Osteocyte (in vitro differentiated cells): ENCODE data around the gene ATF7IP2. TPM values are rescaled to one million over a fixed set of nuclear protein-coding genes. Genes with fewer than 3 reads are reported as not detected.
A peak's percentile ranks its signal among the peaks of the same experiment; 100 is the strongest.

ENCODE experiments used
- DNase-seq: peaks from one replicate; pipeline ENCODE4 v3.0.0; 2021; ENCODE audit warnings: mixed read lengths; ENCODE audit not compliant: unreplicated experiment; ENCODE audit errors: extremely low spot score
- H3K27ac Mint-ChIP-seq: one replicate; pipeline ENCODE4 v1.8.0; 2021; ENCODE audit warnings: mild to moderate bottlenecking, mixed read lengths; ENCODE audit not compliant: unreplicated experiment
- H3K27me3 Mint-ChIP-seq: one replicate; pipeline ENCODE4 v1.8.0; 2021; ENCODE audit warnings: mixed read lengths; ENCODE audit not compliant: unreplicated experiment
- H3K36me3 Mint-ChIP-seq: one replicate; pipeline ENCODE4 v1.8.0; 2021; ENCODE audit warnings: mixed read lengths; ENCODE audit not compliant: unreplicated experiment
- H3K4me1 Mint-ChIP-seq: one replicate; pipeline ENCODE4 v1.8.0; 2021; ENCODE audit warnings: mixed read lengths; ENCODE audit not compliant: unreplicated experiment
- H3K4me3 Mint-ChIP-seq: one replicate; pipeline ENCODE4 v1.8.0; 2021; ENCODE audit warnings: mild to moderate bottlenecking, moderate library complexity, mixed read lengths; ENCODE audit not compliant: unreplicated experiment
- H3K9me3 Mint-ChIP-seq: one replicate; pipeline ENCODE4 v1.8.0; 2021; ENCODE audit warnings: mixed read lengths; ENCODE audit not compliant: unreplicated experiment
- total RNA-seq: library from RNA; stranded (reverse); gene quantifications from 2 replicates; pipeline ENCODE4 v1.2.1, GENCODE V29; 2021
- TF ChIP-seq, protein P1 (sequence below): fragments of 200-600 bp; sonication (generic); IDR thresholded peaks from 2 replicates; pipeline ENCODE4 v1.5.0; 2021; ENCODE audit warnings: antibody characterized with exemption, mild to moderate bottlenecking, moderate library complexity

The ATF7IP2 gene
- total RNA-seq, 1 donor from 2014 or later = 7.2 TPM

- peak overlapping the region; percentile 92 for H3K4me3 Mint-ChIP-seq
- H3K27ac Mint-ChIP-seq = no peak overlapping the region
- peaks cover 20% of the 10 kb centered on the region for H3K4me1 Mint-ChIP-seq
- no peaks in the 10 kb centered on the region for H3K27me3 Mint-ChIP-seq
- DNase-seq = no peak
- no peaks in the 10 kb centered on the region for H3K9me3 Mint-ChIP-seq
- TF ChIP-seq, protein P1, sequence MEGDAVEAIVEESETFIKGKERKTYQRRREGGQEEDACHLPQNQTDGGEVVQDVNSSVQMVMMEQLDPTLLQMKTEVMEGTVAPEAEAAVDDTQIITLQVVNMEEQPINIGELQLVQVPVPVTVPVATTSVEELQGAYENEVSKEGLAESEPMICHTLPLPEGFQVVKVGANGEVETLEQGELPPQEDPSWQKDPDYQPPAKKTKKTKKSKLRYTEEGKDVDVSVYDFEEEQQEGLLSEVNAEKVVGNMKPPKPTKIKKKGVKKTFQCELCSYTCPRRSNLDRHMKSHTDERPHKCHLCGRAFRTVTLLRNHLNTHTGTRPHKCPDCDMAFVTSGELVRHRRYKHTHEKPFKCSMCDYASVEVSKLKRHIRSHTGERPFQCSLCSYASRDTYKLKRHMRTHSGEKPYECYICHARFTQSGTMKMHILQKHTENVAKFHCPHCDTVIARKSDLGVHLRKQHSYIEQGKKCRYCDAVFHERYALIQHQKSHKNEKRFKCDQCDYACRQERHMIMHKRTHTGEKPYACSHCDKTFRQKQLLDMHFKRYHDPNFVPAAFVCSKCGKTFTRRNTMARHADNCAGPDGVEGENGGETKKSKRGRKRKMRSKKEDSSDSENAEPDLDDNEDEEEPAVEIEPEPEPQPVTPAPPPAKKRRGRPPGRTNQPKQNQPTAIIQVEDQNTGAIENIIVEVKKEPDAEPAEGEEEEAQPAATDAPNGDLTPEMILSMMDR = no peak
- H3K36me3 Mint-ChIP-seq = peaks cover 11% of the 10 kb centered on the region
Observed at GRCh38 chr16:10387188-10387617, 1.3 kb downstream of the ATF7IP2 start.

DNA sequence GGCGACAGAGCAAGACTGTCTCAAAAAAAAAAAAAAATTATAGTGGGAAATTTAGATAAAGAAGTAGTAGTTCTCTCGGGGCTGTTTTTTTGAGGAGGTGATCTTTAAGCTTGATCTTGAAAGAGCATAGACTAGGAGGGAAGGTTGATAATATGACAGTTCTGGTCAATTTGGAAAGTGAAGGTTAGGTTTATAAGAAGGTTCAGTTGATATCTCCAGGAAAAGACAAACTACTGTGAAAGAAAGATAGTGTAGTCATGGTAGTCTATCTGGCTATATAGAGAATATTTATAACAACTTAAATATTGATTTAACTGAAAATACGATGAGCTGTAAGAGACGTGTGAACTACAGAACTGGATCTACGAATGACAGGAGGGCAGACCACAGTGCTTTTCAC, 3.1 kb downstream of the ATF7IP2 start:
- H3K9me3 Mint-ChIP-seq = no peaks in the 10 kb centered on the region
- H3K36me3 Mint-ChIP-seq = peaks cover 11% of the 10 kb centered on the region
- no peaks in the 10 kb centered on the region for H3K27me3 Mint-ChIP-seq
- peaks cover 20% of the 10 kb centered on the region for H3K4me1 Mint-ChIP-seq
- no peak for DNase-seq
- no peak overlapping the region for H3K27ac Mint-ChIP-seq
- TF ChIP-seq, protein P1 = no peak
- H3K4me3 Mint-ChIP-seq = no peak overlapping the region

GRCh38 chr16:10390330-10390729, 4.5 kb downstream of the ATF7IP2 start:
- no peak for DNase-seq
- H3K27ac Mint-ChIP-seq = no peak overlapping the region
- TF ChIP-seq, protein P1 = no peak
- H3K27me3 Mint-ChIP-seq = no peaks in the 10 kb centered on the region
- H3K4me1 Mint-ChIP-seq = peaks cover 20% of the 10 kb centered on the region
- H3K9me3 Mint-ChIP-seq = no peaks in the 10 kb centered on the region
- H3K4me3 Mint-ChIP-seq = no peak overlapping the region
- peaks cover 11% of the 10 kb centered on the region for H3K36me3 Mint-ChIP-seq

DNA sequence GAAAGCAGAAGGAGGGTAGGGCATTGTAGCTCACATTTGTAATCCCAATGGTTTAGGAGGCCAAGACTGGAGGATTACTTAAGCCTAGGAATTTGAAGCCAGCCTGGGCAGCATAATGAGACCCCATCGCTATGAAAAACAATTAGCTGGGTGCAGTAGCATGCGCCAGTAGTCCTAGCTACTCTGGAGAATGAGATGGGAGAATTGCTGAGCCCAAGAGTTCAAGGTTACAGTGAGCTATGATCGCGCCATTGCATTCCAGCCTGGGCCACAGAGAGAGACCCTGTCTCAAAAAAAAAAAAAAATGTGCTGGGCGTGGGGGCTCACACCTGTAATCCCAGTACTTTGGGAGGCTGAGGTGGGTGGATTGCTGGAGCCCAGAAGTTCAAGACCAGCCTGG, 5.0 kb downstream of the ATF7IP2 start:
- no peak for DNase-seq
- Mint-ChIP-seq H3K36me3 (peaks cover 11% of the 10 kb centered on the region), H3K27ac (no peak overlapping the region), H3K4me1 (peaks cover 17% of the 10 kb centered on the region), H3K9me3 (no peaks in the 10 kb centered on the region), H3K27me3 (no peaks in the 10 kb centered on the region), H3K4me3 (no peak overlapping the region)
- TF ChIP-seq, protein P1 = no peak

- DNase-seq = no peak
- Mint-ChIP-seq H3K27ac (no peak overlapping the region), H3K27me3 (no peaks in the 10 kb centered on the region), H3K4me1 (peaks cover 15% of the 10 kb centered on the region), H3K36me3 (peaks cover 11% of the 10 kb centered on the region), H3K4me3 (no peak overlapping the region), H3K9me3 (no peaks in the 10 kb centered on the region)
- TF ChIP-seq, protein P1 = no peak
Observed at GRCh38 chr16:10391339-10391738, 5.5 kb downstream of the ATF7IP2 start.
